Progenitor cell of endocrine pancreas (in vitro differentiated cells): ENCODE measurements around the gene CFAP47. TPM values are rescaled to one million over a fixed set of nuclear protein-coding genes. Genes with fewer than 3 reads are reported as not detected.

ENCODE experiments used
- DNase-seq: peaks from one replicate; pipeline ENCODE4 v3.0.0; 2021; ENCODE audit warnings: low spot score; ENCODE audit not compliant: unreplicated experiment
- H3K27ac Mint-ChIP-seq: 2 replicates; pipeline ENCODE4 v1.8.0; 2021; ENCODE audit warnings: mild to moderate bottlenecking, moderate library complexity, mixed read lengths
- H3K27me3 Mint-ChIP-seq: 2 replicates; pipeline ENCODE4 v1.8.0; 2021; ENCODE audit warnings: mixed read lengths
- H3K36me3 Mint-ChIP-seq: 2 replicates; pipeline ENCODE4 v1.8.0; 2022; ENCODE audit warnings: mixed read lengths; ENCODE audit not compliant: insufficient read depth
- H3K4me1 Mint-ChIP-seq: 2 replicates; pipeline ENCODE4 v1.8.0; 2021; ENCODE audit warnings: low read depth, mixed read lengths
- H3K4me3 Mint-ChIP-seq: 2 replicates; pipeline ENCODE4 v1.8.0; 2021; ENCODE audit warnings: low read depth, mild to moderate bottlenecking, moderate library complexity, mixed read lengths
- H3K9me3 Mint-ChIP-seq: 2 replicates; pipeline ENCODE4 v1.8.0; 2021; ENCODE audit warnings: low read depth, mixed read lengths
- CTCF ChIP-seq: fragments of 200-600 bp; sonication (generic); IDR thresholded peaks from one replicate; pipeline ENCODE4 v1.5.0; 2021; ENCODE audit warnings: antibody characterized with exemption, mild to moderate bottlenecking; ENCODE audit not compliant: unreplicated experiment
- total RNA-seq: library from RNA; stranded (reverse); gene quantifications from 2 replicates; pipeline ENCODE4 v1.2.1, GENCODE V29; 2021

Gene CFAP47
- total RNA-seq, 1 donor from 2014 or later = 1.7 TPM

DNA sequence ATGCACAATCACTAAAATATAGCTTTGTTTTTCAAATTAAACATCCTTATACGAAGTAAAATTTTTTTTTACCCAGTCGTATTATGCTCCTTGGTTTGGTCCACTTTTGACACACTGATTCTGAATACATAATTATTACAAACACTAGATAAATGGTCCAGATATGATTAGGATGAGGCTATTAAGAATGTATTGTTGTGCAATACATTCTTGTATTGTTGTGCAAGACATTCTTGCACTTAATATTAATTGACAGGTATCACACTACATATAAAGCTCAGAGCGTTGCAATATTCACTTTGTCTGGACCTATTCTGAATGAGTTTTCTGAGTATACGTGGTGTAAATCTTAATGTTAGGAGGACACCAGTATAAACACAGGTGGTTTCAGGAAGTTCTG lies 464.0 kb downstream of the CFAP47 start:
- H3K9me3 Mint-ChIP-seq = peaks cover 8% of the 10 kb centered on the region
- no peaks in the 10 kb centered on the region for H3K4me1 Mint-ChIP-seq
- no peak for TF ChIP-seq CTCF
- no peak for DNase-seq
- no peak overlapping the region for H3K27ac Mint-ChIP-seq
- H3K4me3 Mint-ChIP-seq = no peak overlapping the region
- H3K36me3 Mint-ChIP-seq = peaks cover 1% of the 10 kb centered on the region
- H3K27me3 Mint-ChIP-seq = no peaks in the 10 kb centered on the region

DNA sequence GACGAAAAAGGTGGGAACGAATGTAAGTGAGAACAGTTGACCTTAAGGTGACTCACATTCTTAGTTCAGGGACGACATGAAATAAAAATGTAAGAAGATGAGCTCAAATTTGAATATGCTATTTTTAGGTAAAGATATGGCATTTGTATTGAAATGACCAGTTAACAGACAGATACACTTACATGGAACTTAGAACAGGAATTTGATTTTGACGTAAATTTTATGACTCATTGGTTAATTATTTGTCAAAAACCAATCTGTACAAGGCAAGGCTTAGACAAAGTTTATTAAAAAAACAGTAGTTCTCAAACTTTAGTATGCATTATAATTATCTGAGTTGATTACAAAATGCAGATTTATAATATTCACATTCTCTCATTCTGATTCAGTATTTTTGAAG lies 469.4 kb downstream of the CFAP47 start:
- H3K4me3 Mint-ChIP-seq = no peak overlapping the region
- no peaks in the 10 kb centered on the region for H3K4me1 Mint-ChIP-seq
- no peak overlapping the region for H3K27ac Mint-ChIP-seq
- no peaks in the 10 kb centered on the region for H3K27me3 Mint-ChIP-seq
- DNase-seq = no peak
- no peak for TF ChIP-seq CTCF
- peaks cover 20% of the 10 kb centered on the region for H3K9me3 Mint-ChIP-seq
- peaks cover 1% of the 10 kb centered on the region for H3K36me3 Mint-ChIP-seq

- Mint-ChIP-seq H3K9me3 (peaks cover 9% of the 10 kb centered on the region), H3K27me3 (no peaks in the 10 kb centered on the region), H3K4me1 (no peaks in the 10 kb centered on the region), H3K4me3 (no peak overlapping the region), H3K36me3 (no peaks in the 10 kb centered on the region), H3K27ac (no peak overlapping the region)
- TF ChIP-seq CTCF = no peak
- no peak for DNase-seq
Observed at GRCh38 chrX:36401774-36402173, 482.2 kb downstream of the CFAP47 start.

DNA sequence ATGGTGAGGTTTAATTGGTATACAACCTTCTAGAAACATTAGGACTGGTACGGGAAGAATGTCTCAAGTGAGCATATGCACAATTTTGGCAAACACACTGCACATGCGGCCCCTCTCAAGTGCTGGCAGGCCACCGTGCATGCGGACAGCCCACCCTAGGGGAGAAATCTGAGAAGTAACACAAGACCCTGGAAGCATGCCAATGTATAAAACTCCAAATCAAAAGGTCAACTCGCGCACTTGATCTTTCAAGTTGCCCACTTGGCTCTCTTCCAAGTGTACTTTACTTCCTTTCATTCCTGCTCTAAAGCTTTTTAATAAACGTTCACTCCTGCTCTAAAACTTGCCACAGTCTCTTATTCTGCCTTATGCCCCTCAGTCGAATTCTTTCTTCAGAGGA lies 488.3 kb downstream of the CFAP47 start:
- H3K27me3 Mint-ChIP-seq = no peaks in the 10 kb centered on the region
- H3K27ac Mint-ChIP-seq = no peak overlapping the region
- DNase-seq = no peak
- no peak overlapping the region for H3K4me3 Mint-ChIP-seq
- no peaks in the 10 kb centered on the region for H3K4me1 Mint-ChIP-seq
- no peak for TF ChIP-seq CTCF
- no peaks in the 10 kb centered on the region for H3K36me3 Mint-ChIP-seq
- peaks cover 22% of the 10 kb centered on the region for H3K9me3 Mint-ChIP-seq

DNA sequence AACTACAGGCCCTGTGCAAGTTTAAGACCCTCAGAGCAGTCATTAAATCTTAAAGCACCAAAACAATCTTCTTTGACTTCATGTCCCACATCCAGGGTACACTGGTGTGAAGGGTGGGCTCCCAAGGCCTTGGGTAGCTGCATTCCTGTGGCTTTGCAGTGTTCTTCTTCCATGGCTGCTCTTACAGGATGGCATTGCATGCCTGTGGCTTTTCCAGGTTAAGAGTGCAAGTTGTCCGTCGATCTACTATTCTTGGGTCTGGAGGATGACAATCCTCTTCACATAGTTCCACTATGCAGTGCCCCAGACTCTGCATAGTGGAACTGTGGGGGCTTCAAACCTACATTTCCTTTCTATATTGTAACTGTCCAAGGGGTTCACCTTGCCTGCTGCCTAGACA lies 494.5 kb downstream of the CFAP47 start:
- no peak for DNase-seq
- Mint-ChIP-seq H3K9me3 (peaks cover 37% of the 10 kb centered on the region), H3K27me3 (no peaks in the 10 kb centered on the region), H3K4me3 (no peak overlapping the region), H3K4me1 (no peaks in the 10 kb centered on the region), H3K27ac (no peak overlapping the region), H3K36me3 (no peaks in the 10 kb centered on the region)
- TF ChIP-seq CTCF = no peak
